Activated T-cell treated with anti-CD3 and anti-CD28 coated beads, Interleukin-2, amount 50 U/mL, for 1 hour (primary cell): ENCODE data around the gene ACOXL.

ENCODE experiments used
- DNase-seq: peaks from one replicate; pipeline ENCODE4 v3.0.0-alpha.2; 2020

ACOXL gene

GRCh38 chr2:111121028-111121827 is 388.9 kb downstream of the ACOXL start:
- peak; percentile 67 for DNase-seq

- peak; percentile 84 for DNase-seq
Observed at GRCh38 chr2:111121828-111122630, 389.7 kb downstream of the ACOXL start.

GRCh38 chr2:111122631-111123421 is 390.5 kb downstream of the ACOXL start:
- peak; percentile 56 for DNase-seq

GRCh38 chr2:111123751-111124150 is 391.4 kb downstream of the ACOXL start:
- no peak for DNase-seq

- no peak for DNase-seq
Observed at GRCh38 chr2:111126581-111126980, 394.2 kb downstream of the ACOXL start.

- DNase-seq, result no peak
Observed at GRCh38 chr2:111127351-111127750, 395.0 kb downstream of the ACOXL start.

GRCh38 chr2:111128096-111128495 is 395.7 kb downstream of the ACOXL start:
- DNase-seq, result no peak

GRCh38 chr2:111133603-111134002 is 401.2 kb downstream of the ACOXL start:
- no peak for DNase-seq

- DNase-seq, result no peak
Observed at GRCh38 chr2:111134055-111134454, 401.7 kb downstream of the ACOXL start.

GRCh38 chr2:111135237-111135909 is 403.0 kb downstream of the ACOXL start:
- no peak for DNase-seq

GRCh38 chr2:111135910-111136297 is 403.5 kb downstream of the ACOXL start:
- no peak for DNase-seq

GRCh38 chr2:111138839-111139238 is 406.5 kb downstream of the ACOXL start:
- DNase-seq, result no peak

- no peak for DNase-seq
Observed at GRCh38 chr2:111139637-111140317, 407.4 kb downstream of the ACOXL start.

GRCh38 chr2:111140815-111141214 is 408.4 kb downstream of the ACOXL start:
- DNase-seq, result no peak

GRCh38 chr2:111142101-111142500 is 409.7 kb downstream of the ACOXL start:
- no peak for DNase-seq

GRCh38 chr2:111143107-111143842 is 410.9 kb downstream of the ACOXL start:
- DNase-seq, result no peak

- no peak for DNase-seq
Observed at GRCh38 chr2:111143843-111144198, 411.4 kb downstream of the ACOXL start.

GRCh38 chr2:111145103-111145760 is 412.9 kb downstream of the ACOXL start:
- no peak for DNase-seq

GRCh38 chr2:111145951-111146350 is 413.6 kb downstream of the ACOXL start:
- no peak for DNase-seq

GRCh38 chr2:111148225-111148873 is 416.0 kb downstream of the ACOXL start:
- no peak for DNase-seq
